ENCODE data around the gene LMO7.
"Not testable (repeated sequence)": the region's sequence is repeated elsewhere in the genome, so short reads cannot be mapped to it uniquely, and the experiment has no call there.

The LMO7 gene

DNA sequence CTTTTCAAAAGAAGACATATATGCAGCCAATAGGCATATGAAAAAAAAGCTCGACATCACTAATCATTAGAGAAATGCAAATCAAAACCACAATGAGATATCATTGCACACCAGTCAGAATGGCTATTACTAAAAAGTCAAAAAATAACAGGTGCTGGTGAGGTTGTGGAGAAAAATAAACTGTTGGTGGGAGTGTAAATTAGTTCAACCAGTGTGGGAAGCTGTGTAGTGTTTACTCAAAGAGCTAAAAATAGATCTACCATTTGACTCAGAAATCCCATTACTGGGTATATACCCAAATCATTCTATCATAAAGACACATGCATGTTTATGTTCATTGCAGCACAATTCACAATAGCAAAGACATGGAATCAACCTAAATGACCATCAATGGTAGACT, 106.9 kb downstream of the LMO7 start:
- DNase-seq (ENCODE audit: low spot score): not testable (repeated sequence)

DNA sequence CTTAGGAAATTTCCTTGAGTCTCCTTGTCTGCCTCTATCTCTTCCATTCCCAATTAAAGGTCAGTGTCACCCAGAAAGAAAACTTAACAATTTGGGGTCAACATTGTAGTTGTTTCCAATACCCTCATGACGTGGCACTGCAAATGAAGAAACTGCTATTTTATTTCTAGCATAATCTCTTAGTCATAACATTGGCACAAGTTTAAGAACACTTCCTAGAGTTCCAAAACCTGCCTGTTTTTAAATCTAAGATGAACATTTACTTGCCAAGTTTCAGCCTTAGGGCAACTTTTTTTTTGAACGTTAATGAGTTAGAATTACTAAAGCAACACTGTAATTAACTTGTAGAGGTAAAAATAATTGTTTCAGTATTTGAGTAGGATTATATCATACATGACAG, 108.0 kb downstream of the LMO7 start:
- no peak for DNase-seq (ENCODE audit: low spot score)

DNA sequence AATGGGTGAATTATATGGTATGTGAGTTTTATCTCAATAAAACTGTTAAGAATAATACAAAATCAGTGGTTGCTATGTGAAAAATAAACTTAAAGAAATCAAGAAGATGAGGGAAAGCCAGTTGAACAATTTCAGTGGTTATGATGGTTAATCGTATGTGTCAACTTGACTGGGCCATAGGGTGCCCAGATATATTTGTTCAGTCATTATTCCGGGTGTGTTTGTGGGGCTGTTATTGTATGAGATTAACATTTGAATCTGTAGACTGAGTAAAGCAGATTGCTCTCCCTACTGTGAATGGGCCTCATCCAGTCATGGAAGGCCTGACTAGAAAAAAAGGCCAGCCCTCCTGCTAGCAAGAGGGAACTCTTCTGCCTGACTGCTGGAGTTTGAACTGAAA, 109.3 kb downstream of the LMO7 start:
- DNase-seq (ENCODE audit: low spot score): no peak

DNA sequence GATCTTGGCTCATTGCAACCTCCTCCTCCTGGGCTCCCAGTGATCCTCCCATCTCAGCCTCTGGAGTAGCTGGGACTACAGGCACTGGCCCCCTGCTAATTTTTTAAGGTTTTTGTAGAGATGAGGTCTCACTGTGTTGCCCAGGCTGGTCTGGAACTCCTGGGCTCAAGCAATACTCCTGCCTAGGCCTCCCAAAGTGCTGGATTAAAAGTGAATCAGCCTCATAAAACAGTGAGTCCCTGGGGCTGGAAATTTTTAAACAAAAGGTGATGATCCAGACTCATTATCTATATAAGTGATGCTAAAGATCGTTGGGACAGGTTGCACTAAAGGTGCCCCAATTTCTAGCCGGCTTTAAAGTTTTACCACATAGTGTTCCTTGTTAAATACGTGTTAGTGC, 112.7 kb downstream of the LMO7 start:
- DNase-seq (ENCODE audit: low spot score): no peak

DNA sequence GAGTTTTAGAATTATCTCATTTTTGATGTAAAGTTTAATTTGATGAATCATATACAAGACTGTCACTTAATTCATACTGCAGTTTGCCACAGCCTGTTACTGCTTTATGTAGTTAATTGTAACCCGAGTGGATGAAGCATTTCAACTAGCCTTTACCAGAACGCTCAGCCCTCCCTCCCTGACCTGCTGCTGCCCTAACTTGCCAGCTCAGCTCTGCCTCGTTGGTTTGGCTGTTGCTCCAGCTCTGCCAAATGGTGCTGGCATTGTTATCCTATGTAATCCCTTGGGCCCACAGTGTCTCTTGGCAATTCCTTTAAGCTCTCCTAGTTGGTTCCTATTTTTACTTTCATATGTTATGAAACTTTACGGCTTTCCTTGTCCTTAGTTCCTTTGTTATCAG, 113.3 kb downstream of the LMO7 start:
- peak; percentile 22 for DNase-seq (ENCODE audit: low spot score)

DNA sequence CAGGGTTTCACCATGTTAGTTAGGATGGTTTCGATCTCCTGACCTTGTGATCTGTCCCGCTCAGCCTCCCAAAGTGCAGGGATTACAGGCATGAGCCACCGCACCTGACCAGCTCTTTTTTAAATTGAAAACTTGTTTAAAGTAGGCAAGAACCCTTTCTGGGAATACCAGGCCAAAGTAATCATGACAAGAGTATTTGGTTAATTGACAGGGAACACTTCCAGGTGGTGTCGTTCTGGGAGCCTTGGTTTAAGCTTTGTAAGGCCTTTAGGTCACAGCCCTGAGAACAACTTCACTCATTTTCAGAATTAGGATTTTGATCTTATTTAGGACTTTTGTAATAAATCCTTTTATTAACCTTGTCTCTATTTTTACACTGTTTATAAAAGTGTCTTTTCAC, 115.2 kb downstream of the LMO7 start:
- DNase-seq (ENCODE audit: low spot score): no peak

DNA sequence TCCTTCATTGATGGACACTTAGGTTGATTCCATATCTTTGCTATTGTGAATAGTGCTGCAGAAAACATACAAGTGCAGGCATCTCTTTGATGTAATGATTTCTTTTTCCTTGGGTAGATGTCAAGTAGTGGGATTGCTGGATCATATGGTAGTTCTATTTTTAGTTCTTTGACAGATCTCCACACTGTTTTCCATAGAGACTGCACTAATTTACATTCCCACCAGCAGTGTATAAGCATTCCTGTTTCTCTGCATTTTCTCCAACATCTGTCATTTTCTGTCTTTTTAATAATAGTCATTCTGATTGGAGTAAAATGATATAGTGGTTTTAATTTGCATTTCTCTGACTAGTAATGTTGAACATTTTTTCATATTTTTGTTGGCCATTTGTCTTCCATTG, 116.7 kb downstream of the LMO7 start:
- DNase-seq (ENCODE audit: low spot score): no peak

DNA sequence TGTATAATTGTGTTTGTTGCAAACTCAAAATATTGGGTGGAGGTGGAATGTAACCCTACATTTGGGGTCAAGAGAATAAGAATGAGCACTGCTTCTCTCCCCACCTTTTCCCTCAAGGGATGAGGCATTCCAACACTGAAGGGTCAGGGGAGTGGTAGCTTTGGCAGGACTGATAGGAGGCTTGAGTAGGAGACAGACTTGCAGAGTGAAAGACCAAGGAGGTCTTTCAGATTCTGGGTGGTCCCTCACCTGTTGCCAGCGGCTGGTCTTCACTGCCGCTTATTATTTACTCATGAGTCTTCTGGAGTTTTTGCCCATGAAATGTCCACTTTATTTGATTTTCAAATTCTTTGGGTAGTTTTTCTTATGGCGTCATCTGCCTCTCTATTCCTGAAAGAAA, 118.8 kb downstream of the LMO7 start:
- no peak for DNase-seq (ENCODE audit: low spot score)

DNA sequence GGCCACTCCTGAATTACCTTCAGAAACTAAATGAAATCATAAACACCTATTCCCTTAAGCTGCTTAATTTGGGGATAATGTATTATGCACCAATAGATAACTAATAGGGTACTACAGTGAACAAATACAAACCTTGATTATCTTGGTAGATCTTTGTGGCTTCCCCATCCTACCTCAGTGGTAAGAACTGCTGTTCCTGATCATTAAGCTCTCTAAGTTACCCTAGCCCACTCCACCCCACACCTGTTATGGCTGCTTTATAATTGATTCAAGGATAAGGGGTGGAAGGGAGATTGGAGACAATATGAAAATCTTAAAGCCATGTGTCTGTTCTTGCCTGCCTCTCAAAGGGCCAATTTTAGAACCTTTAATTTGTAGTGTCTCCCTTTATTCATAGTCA, 121.2 kb downstream of the LMO7 start:
- DNase-seq (ENCODE audit: low spot score): no peak

DNA sequence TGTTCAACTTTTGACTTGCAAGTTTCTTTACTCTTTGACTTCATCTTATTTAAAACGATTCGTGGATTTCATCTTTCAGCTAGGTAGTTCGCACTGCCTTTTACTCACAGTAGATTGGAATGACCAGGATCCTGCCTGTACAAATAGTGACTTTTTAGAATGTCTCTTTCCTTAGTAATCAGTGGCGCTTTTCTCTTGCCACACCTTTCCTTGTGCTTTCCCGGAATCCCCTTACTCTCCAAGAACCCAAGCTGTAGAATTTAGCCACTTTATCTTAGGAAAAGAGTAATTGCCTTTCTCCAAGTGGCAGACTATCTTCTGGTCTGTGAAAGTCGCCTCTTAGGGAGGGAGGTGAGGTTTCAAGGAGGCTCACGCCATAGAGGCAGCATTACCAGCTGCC, 123.4 kb downstream of the LMO7 start:
- DNase-seq (ENCODE audit: low spot score): no peak

DNA sequence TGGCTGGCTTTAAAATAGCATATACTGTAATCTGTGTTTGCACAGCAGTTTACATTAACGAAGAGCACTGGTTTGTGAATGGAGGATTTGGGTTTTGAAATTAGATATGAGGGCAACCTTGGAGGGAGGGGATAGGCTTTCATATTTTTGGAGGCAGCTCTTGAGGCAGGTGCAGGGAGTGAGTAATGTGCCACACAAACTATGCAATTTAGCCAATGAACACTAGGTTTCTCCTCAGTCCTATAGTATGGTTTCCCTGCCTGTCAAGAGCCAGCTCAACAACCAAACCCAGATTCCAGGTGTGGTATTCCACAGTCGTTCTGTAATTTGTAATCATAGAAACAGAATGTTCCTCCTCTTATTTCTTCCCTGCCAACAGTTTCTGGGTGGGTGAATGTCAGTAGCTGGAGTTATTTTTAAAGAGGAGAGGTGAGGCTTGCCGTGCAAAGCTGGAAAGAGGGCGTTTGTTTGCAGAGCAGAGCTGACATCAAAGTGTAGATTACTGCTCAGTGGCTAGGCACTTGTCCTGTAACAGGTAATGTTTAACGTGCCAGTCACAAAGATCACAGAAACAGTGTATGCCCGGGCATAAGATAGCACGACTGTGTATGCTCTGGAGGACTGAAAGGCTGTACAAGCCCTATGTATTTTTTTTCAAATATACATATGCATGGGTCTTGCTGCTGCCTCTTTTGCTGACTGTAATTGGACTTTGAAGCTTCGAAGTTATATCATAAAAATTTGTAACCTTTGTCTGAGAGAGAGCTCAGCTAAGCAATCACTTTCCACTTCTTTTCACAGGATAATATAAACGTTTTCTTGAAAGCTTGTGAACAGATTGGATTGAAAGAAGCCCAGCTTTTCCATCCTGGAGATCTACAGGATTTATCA, 124.2 kb downstream of the LMO7 start:
- peak; percentile 80 for DNase-seq (ENCODE audit: low spot score)

DNA sequence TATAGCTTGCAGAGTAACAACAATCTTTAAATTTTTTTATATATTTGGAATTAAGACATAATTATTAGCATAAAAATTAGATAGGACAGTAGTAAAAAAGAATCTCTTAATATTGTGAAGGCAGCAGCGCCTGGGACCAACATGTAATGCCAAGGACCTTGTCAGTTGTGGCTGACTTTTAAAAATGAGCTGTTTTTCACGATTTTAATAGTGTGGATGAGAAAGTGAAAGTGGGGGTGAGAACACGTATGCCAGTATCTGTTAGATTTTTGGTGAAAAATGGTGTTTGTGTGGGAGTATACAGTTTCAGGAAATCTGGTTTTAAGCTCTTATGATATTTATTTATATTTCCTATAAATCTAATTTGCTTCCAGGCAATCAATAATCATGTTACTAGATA, 125.2 kb downstream of the LMO7 start:
- peak; percentile 15 for DNase-seq (ENCODE audit: low spot score)

DNA sequence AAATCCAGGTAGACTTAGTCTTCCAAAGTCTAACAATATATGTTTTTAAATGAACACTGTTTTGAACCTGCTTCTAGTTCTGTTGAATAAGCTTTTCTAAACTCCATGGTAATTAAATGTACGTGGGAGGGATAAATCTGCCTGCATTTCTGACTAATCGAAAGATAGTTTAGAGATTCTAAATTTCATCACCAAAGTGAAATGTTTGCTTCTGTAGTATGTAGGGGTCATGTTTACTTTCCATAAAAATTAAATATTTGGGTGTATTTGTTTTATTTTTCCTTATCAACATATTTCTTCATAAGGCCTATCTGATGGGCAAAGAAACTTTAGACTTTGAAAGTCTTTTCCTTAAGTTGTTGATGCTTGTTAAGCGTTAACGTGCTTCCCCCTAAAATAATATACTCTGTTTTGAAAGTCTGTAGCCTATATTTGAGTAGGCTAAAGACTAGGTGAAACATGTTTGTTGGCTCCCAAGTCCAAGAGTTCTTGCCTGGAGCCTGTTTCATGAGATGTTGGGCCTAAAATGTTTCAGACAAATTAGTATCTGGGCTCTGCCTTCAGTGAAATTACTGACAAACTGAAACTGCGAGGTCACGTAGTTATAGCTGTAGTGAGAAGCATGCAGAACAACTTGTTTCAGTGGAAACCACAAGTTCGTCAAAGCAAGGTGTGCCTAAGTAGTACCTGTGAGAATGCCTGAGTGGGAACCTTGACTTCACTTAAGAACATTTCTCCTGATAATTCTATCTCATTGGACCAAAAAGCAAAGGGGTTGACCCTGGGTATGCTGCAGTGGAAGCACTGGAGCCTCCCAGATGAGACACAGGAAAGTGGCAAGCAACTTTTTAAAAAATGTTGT, 126.2 kb downstream of the LMO7 start:
- DNase-seq (ENCODE audit: low spot score): peak; percentile 71

DNA sequence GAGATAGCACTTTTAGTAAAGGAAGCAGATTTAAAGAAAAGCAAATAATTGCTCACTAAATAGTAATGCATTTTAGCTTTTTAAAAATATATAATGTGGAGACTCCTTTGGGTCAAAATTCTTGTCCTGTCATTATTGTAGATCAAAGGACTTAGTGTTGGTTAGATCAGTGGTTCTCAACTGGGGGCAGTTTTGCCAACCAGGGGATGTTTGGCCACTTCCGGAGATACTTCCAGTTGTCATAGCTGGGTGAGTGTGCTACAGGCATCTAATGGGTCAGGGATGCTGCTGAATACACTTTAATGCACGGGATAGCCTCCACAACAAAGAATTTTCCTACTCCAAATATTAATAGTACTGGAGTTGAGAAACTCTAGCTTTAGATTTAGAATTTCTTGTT, 126.8 kb downstream of the LMO7 start:
- DNase-seq (ENCODE audit: low spot score): peak; percentile 38

DNA sequence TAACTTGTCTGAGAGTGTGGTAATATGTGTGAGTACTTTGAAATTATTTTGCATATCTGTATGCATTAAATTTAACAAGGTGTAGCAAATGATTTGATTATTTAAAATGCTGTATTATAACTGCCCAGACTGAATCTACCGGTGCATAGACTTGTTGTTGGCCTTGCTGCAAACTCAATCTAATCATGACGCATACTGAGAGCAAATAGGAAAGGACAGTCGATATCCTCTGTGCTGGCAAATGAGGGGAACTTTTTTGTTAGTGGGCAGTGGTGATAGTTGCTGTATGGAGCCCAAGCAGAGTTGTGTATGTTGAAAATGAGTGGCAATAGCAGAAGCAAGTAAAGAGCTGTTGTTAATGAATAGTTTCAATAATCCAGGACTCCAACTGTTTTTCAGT, 127.4 kb downstream of the LMO7 start:
- DNase-seq (ENCODE audit: low spot score): no peak

DNA sequence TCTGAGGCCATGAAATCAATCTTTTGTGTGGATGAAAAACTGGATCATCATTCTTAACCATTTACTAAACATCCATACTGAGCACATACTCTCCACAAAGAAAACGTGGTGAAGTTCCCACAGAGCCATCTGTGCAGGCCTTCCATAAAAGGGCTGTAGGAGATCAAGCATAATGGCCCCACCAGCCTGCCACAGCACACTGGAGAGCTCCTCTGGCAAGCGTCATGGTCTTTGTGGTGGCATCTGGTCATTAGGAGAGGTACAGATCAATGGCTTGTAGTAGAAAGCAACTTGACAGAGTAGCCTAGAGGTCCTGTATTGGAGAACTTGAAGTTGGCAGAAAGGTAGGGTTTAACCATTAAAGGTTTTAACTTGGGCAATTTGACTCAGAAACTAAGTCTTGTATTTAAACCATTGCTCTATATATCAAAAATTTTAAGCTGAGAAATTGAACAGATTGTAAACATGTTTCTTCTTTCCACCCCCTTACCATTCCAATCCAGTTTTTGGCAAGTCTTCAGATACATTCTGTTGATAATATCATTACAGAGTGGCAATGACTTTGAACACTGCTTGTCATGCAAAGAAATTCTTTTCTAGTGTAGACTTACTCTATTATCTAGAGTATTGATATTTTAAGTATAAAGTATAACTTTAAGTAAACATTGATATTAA, 128.3 kb downstream of the LMO7 start:
- DNase-seq (ENCODE audit: low spot score): no peak

DNA sequence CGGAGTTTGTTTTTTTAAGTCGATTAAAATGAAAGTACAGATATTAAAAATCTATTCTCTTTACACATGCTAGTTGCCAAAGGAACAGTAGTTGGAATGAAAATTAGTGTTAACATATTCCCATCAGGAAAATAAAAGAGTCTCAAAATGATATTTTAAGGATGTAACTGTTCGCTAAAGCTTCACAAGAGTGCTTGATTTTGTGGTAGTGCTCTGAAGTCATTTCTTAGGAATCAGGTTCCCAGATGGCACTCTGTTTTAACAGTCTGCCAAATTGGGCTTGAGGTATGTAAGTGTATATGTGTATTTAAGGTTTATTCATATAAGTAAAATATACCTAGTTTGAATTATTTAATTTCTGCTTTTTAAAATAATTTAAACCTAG, 128.8 kb downstream of the LMO7 start:
- no peak for DNase-seq (ENCODE audit: low spot score)

DNA sequence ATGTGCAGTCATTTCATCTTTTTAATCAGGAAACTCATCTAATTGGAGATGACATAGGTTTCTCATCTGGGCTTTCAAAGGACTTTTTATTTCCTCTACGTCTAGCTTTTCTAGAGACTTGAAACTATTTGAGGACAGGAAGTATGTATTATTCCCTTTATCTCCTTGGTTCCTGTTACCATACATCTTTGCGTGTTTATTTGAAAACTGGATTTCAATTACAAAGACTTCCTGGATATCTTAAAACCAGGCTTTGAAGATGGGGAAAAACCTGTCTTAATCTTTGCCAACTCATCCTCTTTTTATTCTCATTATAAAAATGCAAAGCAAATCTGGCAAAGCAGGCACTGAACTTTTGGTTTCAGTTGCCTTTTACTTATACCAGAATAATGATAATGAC, 130.5 kb downstream of the LMO7 start:
- DNase-seq (ENCODE audit: low spot score): no peak

DNA sequence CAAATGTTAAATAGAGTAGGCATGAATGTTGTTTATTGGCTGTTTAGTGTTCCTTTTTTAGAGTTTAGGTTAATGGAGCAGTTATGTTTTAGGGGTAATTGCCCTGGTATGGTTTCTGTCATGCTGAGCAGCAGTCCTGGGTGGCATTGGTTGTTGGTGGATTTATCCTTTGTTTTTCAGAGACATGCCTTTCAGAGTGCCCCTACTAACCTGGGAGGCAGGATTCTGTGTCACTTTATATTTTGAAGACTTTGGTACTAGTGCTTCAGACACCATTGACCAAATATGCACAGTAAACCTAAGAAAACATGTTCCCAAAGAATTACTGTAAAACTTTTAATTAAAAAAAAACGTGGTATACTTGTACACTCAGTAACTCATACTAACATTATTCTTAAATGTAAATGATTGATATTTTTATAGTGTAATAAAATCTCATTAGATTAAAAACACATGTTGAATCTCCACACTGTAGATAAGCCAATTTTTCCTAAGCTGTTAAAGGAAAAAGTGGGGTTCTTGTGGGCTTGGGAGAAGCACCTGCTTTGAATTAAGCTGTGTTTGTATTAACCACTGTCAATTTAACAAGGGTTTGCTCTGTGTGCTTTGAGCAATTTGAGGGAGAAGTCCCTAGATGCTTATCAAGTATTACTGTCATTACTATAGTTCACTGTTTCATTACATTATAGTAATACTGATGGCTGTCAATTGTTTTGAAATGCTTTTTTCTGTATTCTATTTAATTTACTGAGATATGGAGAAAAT, 133.2 kb downstream of the LMO7 start:
- DNase-seq (ENCODE audit: low spot score): no peak

DNA sequence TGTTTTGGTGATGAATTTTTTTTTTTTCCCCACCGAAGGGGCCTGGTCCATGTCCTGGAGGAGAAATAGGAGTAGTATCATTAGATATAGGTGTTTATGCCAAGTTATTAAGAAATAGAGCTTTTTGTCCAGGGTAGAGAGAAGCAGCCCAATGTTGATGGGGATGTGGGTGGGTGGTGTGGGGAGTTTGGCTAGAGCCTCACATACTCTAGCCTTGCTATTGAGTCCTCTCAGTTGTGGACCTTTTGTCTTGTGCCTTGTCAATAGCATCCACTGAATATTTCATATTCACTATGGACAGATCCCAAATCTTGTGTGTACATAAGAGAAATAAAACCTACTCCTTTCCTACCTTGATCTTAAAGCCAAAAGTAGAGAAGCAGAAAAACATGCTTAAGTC, 134.0 kb downstream of the LMO7 start:
- no peak for DNase-seq (ENCODE audit: low spot score)

DNA sequence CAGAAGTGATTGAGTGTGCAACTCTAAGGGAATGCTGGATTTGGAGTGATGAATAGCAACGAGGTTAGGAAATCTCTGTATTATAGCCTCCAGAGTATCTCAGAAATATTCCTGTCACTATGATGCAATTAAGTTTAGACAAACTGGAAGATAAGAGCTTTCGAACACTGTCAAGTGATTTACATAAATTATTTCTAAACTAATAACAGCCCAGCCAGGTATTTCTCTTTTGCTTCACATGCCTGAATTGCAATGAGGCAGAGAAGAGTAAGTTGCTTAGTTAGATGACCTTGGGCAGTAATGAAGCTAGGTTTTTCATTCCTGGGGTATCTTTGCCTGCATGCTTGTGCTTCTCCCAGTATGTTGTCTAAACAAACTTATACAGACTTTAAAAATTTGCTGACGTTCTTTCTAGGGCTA, 134.5 kb downstream of the LMO7 start:
- DNase-seq (ENCODE audit: low spot score): peak; percentile 33

DNA sequence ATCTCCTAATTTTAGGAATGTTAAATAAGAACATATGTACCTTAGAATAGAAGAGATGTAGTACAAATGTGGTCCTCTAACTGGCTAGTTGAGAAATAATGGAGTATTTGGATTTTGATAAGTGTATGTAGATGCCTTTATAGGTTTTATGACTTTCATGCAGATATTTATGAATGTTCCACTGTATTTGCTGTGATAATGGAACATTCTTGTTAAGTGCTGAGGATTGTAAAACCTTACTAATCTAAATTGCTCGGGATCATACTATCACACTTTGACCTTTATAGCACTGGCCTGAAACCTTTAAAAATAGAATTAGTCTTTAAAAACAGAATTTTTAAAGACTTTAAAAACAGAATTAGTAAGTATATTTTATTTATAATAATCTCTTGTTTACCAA, 135.1 kb downstream of the LMO7 start:
- DNase-seq (ENCODE audit: low spot score): no peak
